GM23248 (cell line): ENCODE data around the gene SPCS1.

Experiments
- EZH2 ChIP-seq: fragments of 200-600 bp; sonication (generic); IDR thresholded peaks from 2 replicates; pipeline ENCODE4 v1.6.1; 2018; ENCODE audit warnings: antibody characterized with exemption, mild to moderate bottlenecking; ENCODE audit not compliant: insufficient read depth, poor library complexity, severe bottlenecking
- EZH2phosphoT487 ChIP-seq: fragments of 200-600 bp; sonication (generic); IDR thresholded peaks from 2 replicates; pipeline ENCODE4 v1.6.1; 2018; ENCODE audit warnings: antibody characterized with exemption, moderate library complexity, mild to moderate bottlenecking, low read depth; ENCODE audit not compliant: insufficient read depth

- TF ChIP-seq EZH2 (no peak), EZH2phosphoT487 (no peak)
These were observed 12.8 kb upstream of the SPCS1 start for GRCh38 chr3:52693071-52693470.
